Measurements from ENCODE around the gene C1orf115.
A peak's percentile ranks its signal among the peaks of the same experiment; 100 is the strongest.
"Not testable (repeated sequence)": the region's sequence is repeated elsewhere in the genome, so short reads cannot be mapped to it uniquely, and the experiment has no call there.

C1orf115 gene

DNA sequence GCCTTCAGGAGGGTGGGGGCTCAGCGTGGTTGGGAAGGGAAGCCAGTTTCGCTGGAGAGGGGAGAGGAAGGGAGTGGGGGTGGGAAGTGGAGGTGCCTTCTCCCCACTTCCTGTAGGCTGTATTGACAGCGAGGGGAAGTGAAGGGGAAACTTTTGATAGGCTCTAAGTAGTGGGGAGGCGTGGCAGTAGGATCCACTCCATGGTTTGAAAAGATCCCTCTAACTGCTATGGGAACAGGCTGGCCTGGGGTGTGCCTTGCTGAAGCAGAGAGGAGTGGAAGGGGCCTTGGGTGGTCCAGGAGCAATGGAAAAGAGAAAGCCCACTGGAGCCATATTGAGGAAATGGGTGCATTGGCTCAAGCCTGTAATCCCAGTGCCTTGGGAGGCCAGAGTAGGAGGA lies 20.2 kb downstream of the C1orf115 start:
- H3K27ac ChIP-seq (replicated peaks; ENCODE audit: low read length), result no peak overlapping the region
- WGBS, 2 donors (ENCODE audit: extremely low coverage in 2 of 2, insufficient read length in 2 of 2, insufficient replicate concordance in 1 of 2), result no CpG with 5 or more reads among the region's 4 CpGs
- H2AK5ac ChIP-seq (ENCODE audit: low read depth, low read length), result no peak overlapping the region

DNA sequence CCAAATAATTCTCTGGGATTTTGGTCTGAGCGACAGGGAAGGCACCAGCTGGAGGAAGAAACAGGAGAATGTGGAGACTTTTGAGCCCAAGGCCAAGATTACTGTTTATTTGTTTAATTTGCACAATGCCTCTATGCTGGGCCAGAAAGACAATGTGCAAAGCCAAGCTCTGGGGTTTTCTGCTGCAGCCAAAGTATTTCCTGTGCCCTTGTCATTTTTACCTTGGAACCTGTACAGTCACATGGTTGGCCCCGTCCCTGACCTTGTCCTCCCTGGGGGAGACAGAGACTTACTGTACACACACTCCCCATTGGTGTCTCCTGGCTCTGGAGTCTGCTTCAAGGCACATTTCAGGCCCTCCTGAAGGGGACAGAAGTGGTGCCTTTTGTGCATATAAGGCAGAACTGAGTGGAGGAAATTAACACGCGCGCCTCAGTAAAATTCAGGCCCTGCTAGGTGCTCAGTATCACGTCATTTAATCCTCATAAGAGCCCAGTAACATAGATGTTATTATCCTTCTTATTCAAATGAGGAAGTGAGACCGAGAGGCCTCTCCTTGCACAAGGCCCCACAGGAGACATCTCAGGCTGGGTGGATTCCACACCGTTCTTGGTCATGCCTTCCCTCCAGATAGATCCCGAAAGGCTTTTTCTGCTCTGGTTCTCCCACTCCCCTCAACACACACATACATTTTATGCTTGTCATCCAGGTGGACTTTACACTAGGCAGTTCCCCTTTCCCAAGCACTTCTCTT lies 21.1 kb downstream of the C1orf115 start:
- Histone ChIP-seq H2AFZ (ENCODE audit: low read length) (peak overlapping the region; percentile 34), H4K91ac (ENCODE audit: low read depth, low read length, poor library complexity) (no peak overlapping the region), H3K23ac (ENCODE audit: low read depth, low read length, poor library complexity) (no peak overlapping the region), H3K36me3 (replicated peaks in 1 of 2; ENCODE audit: control insufficient read depth in 2 of 2, insufficient read depth in 2 of 2, low read length in 2 of 2) (no peaks in the 10 kb centered on the region), H3K27ac (replicated peaks; ENCODE audit: low read length) (no peak overlapping the region), H4K8ac (ENCODE audit: low read depth, low read length) (no peak overlapping the region), H3K18ac (ENCODE audit: low read length) (no peak overlapping the region), H3K27me3 (ENCODE audit: control insufficient read depth in 3 of 3, insufficient read depth in 3 of 3, low read depth in 1 of 3, low read length in 3 of 3) (no peaks in the 10 kb centered on the region), H2BK12ac (ENCODE audit: low read length) (no peak overlapping the region), H3K14ac (ENCODE audit: low read length) (peak overlapping the region; percentile 27), H3K4me2 (ENCODE audit: insufficient read depth, low read length, poor library complexity, severe bottlenecking) (no peak overlapping the region), H2BK15ac (ENCODE audit: low read length) (no peak overlapping the region), H3K4ac (ENCODE audit: low read length) (no peak overlapping the region), H3K4me1 (ENCODE audit: control insufficient read depth in 2 of 2, insufficient read depth in 1 of 2, low read depth in 1 of 2, low read length in 2 of 2) (no peaks in the 10 kb centered on the region), H2BK120ac (ENCODE audit: low read depth, low read length) (peak overlapping the region; percentile 70), H3K79me1 (ENCODE audit: low read depth, low read length) (no peaks in the 10 kb centered on the region), H2AK5ac (ENCODE audit: low read depth, low read length) (no peak overlapping the region), H3K9me3 (replicated peaks in 1 of 2; ENCODE audit: control insufficient read depth in 2 of 2, insufficient read depth in 1 of 2, low read depth in 1 of 2, low read length in 2 of 2) (peaks cover 0 to 3% of the 10 kb centered on the region in 2 donors), H3K4me3 (ENCODE audit: low read length in 2 of 2) (no peak overlapping the region), H2BK5ac (ENCODE audit: low read length) (no peak overlapping the region), H3K9ac (ENCODE audit: low read depth, low read length, poor library complexity) (no peak overlapping the region)
- no CpG with 5 or more reads among the region's 9 CpGs for WGBS, 2 donors (ENCODE audit: extremely low coverage in 2 of 2, insufficient read length in 2 of 2, insufficient replicate concordance in 1 of 2)
- DNase-seq (ENCODE audit: low spot score), result no peak

More for the DNA sequence above, 20.2 kb downstream of the C1orf115 start:
- H2BK120ac ChIP-seq (ENCODE audit: low read depth, low read length), result no peak overlapping the region
- no peak overlapping the region for H4K91ac ChIP-seq (ENCODE audit: low read depth, low read length, poor library complexity)
- no peak overlapping the region for H2BK5ac ChIP-seq (ENCODE audit: low read length)
- peaks cover 0 to 3% of the 10 kb centered on the region in 2 donors for H3K9me3 ChIP-seq (replicated peaks in 1 of 2; ENCODE audit: control insufficient read depth in 2 of 2, insufficient read depth in 1 of 2, low read depth in 1 of 2, low read length in 2 of 2)
- no peaks in the 10 kb centered on the region for H3K79me1 ChIP-seq (ENCODE audit: low read depth, low read length)
- peak overlapping the region; percentile 50 for H3K14ac ChIP-seq (ENCODE audit: low read length)
- H3K4ac ChIP-seq (ENCODE audit: low read length), result no peak overlapping the region
- no peak for DNase-seq (ENCODE audit: low spot score)
- no peak overlapping the region for H3K9ac ChIP-seq (ENCODE audit: low read depth, low read length, poor library complexity)
- H2AFZ ChIP-seq (ENCODE audit: low read length), result no peak overlapping the region
- H3K4me2 ChIP-seq (ENCODE audit: insufficient read depth, low read length, poor library complexity, severe bottlenecking), result no peak overlapping the region
- no peaks in the 10 kb centered on the region for H3K36me3 ChIP-seq (replicated peaks in 1 of 2; ENCODE audit: control insufficient read depth in 2 of 2, insufficient read depth in 2 of 2, low read length in 2 of 2)
- no peak overlapping the region for H2BK15ac ChIP-seq (ENCODE audit: low read length)
- H3K4me3 ChIP-seq (ENCODE audit: low read length in 2 of 2), result no peak overlapping the region
- peaks cover 0 to 2% of the 10 kb centered on the region in 2 donors for H3K4me1 ChIP-seq (ENCODE audit: control insufficient read depth in 2 of 2, insufficient read depth in 1 of 2, low read depth in 1 of 2, low read length in 2 of 2)
- H3K23ac ChIP-seq (ENCODE audit: low read depth, low read length, poor library complexity), result no peak overlapping the region
- no peaks in the 10 kb centered on the region for H3K27me3 ChIP-seq (ENCODE audit: control insufficient read depth in 3 of 3, insufficient read depth in 3 of 3, low read depth in 1 of 3, low read length in 3 of 3)
- no peak overlapping the region for H4K8ac ChIP-seq (ENCODE audit: low read depth, low read length)
- no peak overlapping the region for H3K18ac ChIP-seq (ENCODE audit: low read length)
- no peak overlapping the region for H2BK12ac ChIP-seq (ENCODE audit: low read length)

DNA sequence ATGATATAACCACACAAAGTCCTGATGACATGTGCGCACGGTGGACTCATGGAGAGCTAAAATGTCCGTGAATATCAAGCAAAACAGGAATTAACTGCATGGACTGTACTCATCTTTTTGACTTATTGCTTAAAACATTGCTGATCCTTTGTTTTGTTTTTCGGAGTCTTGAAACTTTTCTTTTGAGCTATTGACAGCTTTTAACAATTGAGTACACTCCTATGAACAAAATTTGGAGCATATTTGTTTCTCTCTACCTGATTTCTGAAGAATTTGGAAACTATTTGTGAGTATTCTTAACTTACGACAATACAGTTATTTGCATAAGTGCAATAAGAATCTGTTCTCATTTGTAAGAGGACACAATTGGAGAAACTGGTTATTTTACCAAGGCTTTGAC lies 25.8 kb downstream of the C1orf115 start:
- no CpG with 5 or more reads among the region's 5 CpGs for WGBS, 2 donors (ENCODE audit: extremely low coverage in 2 of 2, insufficient read length in 2 of 2, insufficient replicate concordance in 1 of 2)
- H3K4ac ChIP-seq (ENCODE audit: low read length); H4K8ac ChIP-seq (ENCODE audit: low read depth, low read length); H2AK5ac ChIP-seq (ENCODE audit: low read depth, low read length); H2AFZ ChIP-seq (ENCODE audit: low read length); H3K4me3 ChIP-seq (ENCODE audit: low read length in 2 of 2); H2BK15ac ChIP-seq (ENCODE audit: low read length); H3K27ac ChIP-seq (replicated peaks; ENCODE audit: low read length); H3K23ac ChIP-seq (ENCODE audit: low read depth, low read length, poor library complexity); H4K91ac ChIP-seq (ENCODE audit: low read depth, low read length, poor library complexity); H3K18ac ChIP-seq (ENCODE audit: low read length); H3K14ac ChIP-seq (ENCODE audit: low read length); H3K4me1 ChIP-seq (ENCODE audit: control insufficient read depth in 2 of 2, insufficient read depth in 1 of 2, low read depth in 1 of 2, low read length in 2 of 2); H2BK120ac ChIP-seq (ENCODE audit: low read depth, low read length); H3K9ac ChIP-seq (ENCODE audit: low read depth, low read length, poor library complexity); H3K9me3 ChIP-seq (replicated peaks in 1 of 2; ENCODE audit: control insufficient read depth in 2 of 2, insufficient read depth in 1 of 2, low read depth in 1 of 2, low read length in 2 of 2); H3K36me3 ChIP-seq (replicated peaks in 1 of 2; ENCODE audit: control insufficient read depth in 2 of 2, insufficient read depth in 2 of 2, low read length in 2 of 2); H3K79me1 ChIP-seq (ENCODE audit: low read depth, low read length); H2BK5ac ChIP-seq (ENCODE audit: low read length); H3K27me3 ChIP-seq (ENCODE audit: control insufficient read depth in 3 of 3, insufficient read depth in 3 of 3, low read depth in 1 of 3, low read length in 3 of 3); DNase-seq (ENCODE audit: low spot score); H3K4me2 ChIP-seq (ENCODE audit: insufficient read depth, low read length, poor library complexity, severe bottlenecking); H2BK12ac ChIP-seq (ENCODE audit: low read length): not testable (repeated sequence)

GRCh38 chr1:220717800-220718640 lies 27.9 kb downstream of the C1orf115 start:
- no peak overlapping the region for H3K23ac ChIP-seq (ENCODE audit: low read depth, low read length, poor library complexity)

More at GRCh38 chr1:220717800-220718640, 27.9 kb downstream of the C1orf115 start:
- DNase-seq (ENCODE audit: low spot score), result no peak
- peak overlapping the region; percentile 45 for H2AFZ ChIP-seq (ENCODE audit: low read length)
- no peaks in the 10 kb centered on the region for H3K36me3 ChIP-seq (replicated peaks in 1 of 2; ENCODE audit: control insufficient read depth in 2 of 2, insufficient read depth in 2 of 2, low read length in 2 of 2)
- no peak overlapping the region for H2BK15ac ChIP-seq (ENCODE audit: low read length)
- H3K4me1 ChIP-seq (ENCODE audit: control insufficient read depth in 2 of 2, insufficient read depth in 1 of 2, low read depth in 1 of 2, low read length in 2 of 2), result no peaks in the 10 kb centered on the region
- H2BK5ac ChIP-seq (ENCODE audit: low read length), result no peak overlapping the region
- H3K4me3 ChIP-seq (ENCODE audit: low read length in 2 of 2), result no peak overlapping the region
- no peak overlapping the region for H3K18ac ChIP-seq (ENCODE audit: low read length)
- H2AK5ac ChIP-seq (ENCODE audit: low read depth, low read length), result no peak overlapping the region
- no peaks in the 10 kb centered on the region for H3K79me1 ChIP-seq (ENCODE audit: low read depth, low read length)
- no peak overlapping the region for H4K8ac ChIP-seq (ENCODE audit: low read depth, low read length)
- no peak overlapping the region for H3K4me2 ChIP-seq (ENCODE audit: insufficient read depth, low read length, poor library complexity, severe bottlenecking)
- H2BK12ac ChIP-seq (ENCODE audit: low read length), result no peak overlapping the region
- H3K27ac ChIP-seq (replicated peaks; ENCODE audit: low read length), result no peak overlapping the region
- no peaks in the 10 kb centered on the region for H3K27me3 ChIP-seq (ENCODE audit: control insufficient read depth in 3 of 3, insufficient read depth in 3 of 3, low read depth in 1 of 3, low read length in 3 of 3)
- no peak overlapping the region for H4K91ac ChIP-seq (ENCODE audit: low read depth, low read length, poor library complexity)
- H2BK120ac ChIP-seq (ENCODE audit: low read depth, low read length), result no peak overlapping the region
- H3K9me3 ChIP-seq (replicated peaks in 1 of 2; ENCODE audit: control insufficient read depth in 2 of 2, insufficient read depth in 1 of 2, low read depth in 1 of 2, low read length in 2 of 2), result peaks cover 0 to 3% of the 10 kb centered on the region in 2 donors
- WGBS, 2 donors (ENCODE audit: extremely low coverage in 2 of 2, insufficient read length in 2 of 2, insufficient replicate concordance in 1 of 2), result no CpG with 5 or more reads among the region's 20 CpGs
- H3K14ac ChIP-seq (ENCODE audit: low read length), result no peak overlapping the region
- no peak overlapping the region for H3K9ac ChIP-seq (ENCODE audit: low read depth, low read length, poor library complexity)
- no peak overlapping the region for H3K4ac ChIP-seq (ENCODE audit: low read length)
